Left kidney (tissue), 8 donors: ENCODE data around the gene ZDHHC19. TPM values are rescaled to one million over a fixed set of nuclear protein-coding genes. Genes with fewer than 3 reads are reported as not detected.
"Not testable (repeated sequence)": the region's sequence is repeated elsewhere in the genome, so short reads cannot be mapped to it uniquely, and the experiment has no call there.

Source experiments
- DNase-seq: peaks from one replicate; pipeline ENCODE4 v3.0.0-alpha.2; 2013
- long read RNA-seq, 8 donors: transcript quantifications; one replicate each; lab custom pipeline, GENCODE V29; 2026
- polyA plus RNA-seq: library from polyadenylated mRNA; unstranded; fragments of 120-200 nt; gene quantifications from one replicate; pipeline ENCODE4 v1.2.1, GENCODE V29; 2013; ENCODE audit not compliant: insufficient read length

Gene ZDHHC19
- polyA plus RNA-seq = not detected
- long read RNA-seq, donor 1 = 0 reads
- long read RNA-seq, donor 2 = 0 reads
- long read RNA-seq, donor 3 = 0 reads
- long read RNA-seq, donor 4 = 0 reads
- long read RNA-seq, donor 5 = 0 reads
- long read RNA-seq, donor 6 = 0 reads
- long read RNA-seq, donor 7 = 0 reads
- long read RNA-seq, donor 8 = 0 reads

GRCh38 chr3:196210673-196211556 lies at the start of gene ZDHHC19:
ZDHHC19 (minus strand) TSS chr3:196211400; CDS start chr3:196211315, 85 bp downstream.
- DNase-seq = no peak

GRCh38 chr3:196260784-196261183 lies 49.6 kb upstream of the ZDHHC19 start:
- no peak for DNase-seq

- DNase-seq = no peak
These were observed 44.6 kb upstream of the ZDHHC19 start for GRCh38 chr3:196255776-196256175.

DNA sequence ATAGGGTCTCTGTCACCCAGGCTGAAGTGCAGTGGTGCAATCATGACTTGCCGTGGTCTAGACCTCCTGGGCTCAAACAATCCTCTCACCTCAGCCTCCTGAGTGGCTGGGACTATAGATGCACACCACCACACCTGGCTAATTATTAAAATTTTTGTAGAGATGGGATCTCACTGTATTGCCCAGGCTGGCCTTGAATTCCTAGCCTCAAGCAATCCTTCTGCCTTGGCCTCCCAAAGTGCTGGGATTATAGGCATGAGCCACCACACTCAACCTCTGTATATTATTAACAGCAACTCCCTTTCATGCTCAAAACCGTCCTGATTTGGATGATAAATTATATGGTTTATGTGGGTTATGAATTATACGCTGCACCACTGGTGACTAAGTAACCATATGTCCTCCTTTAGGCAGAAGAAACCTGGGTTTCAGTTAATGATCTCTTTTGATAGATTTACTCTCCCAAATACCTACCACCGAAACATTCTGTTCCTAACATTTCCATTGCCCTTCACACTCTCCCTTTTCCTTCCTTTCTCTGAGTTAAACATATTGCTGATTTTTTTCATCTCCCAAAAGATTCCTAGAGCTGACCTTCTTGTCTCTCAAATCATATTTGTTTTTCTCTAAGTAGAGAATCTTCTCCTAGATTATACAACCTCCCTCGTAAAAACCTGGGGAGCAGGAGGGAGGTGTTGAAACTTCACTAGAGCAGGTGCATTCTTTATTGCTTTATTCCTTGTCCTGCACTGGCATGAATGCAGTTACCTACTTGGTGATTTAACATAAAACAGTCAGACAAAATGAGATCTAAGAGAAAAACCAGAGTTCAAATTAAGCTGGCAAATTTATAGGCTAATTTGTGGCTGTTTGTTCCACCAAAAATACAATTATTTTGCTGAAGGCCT lies 43.4 kb upstream of the ZDHHC19 start:
- no peak for DNase-seq

DNA sequence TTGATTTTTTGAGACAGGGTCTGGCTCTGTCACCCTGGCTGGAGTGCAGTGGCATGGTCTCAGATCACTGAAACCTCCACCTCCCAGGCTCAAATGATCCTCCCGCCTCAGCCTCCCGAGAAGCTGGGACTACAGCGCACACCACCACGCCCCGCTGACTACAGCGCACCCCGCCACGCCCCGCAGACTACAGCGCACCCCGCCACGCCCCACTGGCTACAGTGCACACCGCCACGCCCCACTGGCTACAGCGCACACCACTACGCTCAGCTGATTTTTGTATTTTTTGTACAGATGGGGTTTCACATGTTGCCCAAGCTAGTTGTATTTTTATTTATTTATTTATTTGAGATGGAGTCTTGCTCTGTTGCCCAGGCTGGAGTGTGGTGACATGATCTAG lies 40.7 kb upstream of the ZDHHC19 start:
- DNase-seq = no peak

- DNase-seq = no peak
These were observed 35.6 kb upstream of the ZDHHC19 start for GRCh38 chr3:196246612-196247308.

DNA sequence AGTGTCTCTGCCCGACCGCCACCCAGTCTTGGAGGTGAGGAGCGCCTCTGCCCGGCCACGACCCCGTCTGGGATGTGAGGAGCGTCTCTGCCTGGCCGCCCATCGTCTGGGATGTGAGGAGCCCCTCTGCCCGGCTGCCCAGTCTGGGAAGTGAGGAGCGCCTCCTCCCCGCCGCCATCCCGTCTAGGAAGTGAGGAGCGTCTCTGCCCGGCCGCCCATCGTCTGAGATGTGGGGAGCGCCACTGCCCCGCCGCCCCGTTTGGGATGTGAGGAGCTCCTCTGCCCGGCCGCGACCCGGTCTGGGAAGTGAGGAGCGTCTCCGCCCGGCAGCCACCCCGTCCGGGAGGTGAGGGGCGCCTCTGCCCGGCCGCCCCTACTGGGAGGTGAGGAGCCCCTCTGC lies 33.0 kb upstream of the ZDHHC19 start:
- DNase-seq = not testable (repeated sequence)

- no peak for DNase-seq
These were observed 30.5 kb upstream of the ZDHHC19 start for GRCh38 chr3:196241704-196242103.

DNA sequence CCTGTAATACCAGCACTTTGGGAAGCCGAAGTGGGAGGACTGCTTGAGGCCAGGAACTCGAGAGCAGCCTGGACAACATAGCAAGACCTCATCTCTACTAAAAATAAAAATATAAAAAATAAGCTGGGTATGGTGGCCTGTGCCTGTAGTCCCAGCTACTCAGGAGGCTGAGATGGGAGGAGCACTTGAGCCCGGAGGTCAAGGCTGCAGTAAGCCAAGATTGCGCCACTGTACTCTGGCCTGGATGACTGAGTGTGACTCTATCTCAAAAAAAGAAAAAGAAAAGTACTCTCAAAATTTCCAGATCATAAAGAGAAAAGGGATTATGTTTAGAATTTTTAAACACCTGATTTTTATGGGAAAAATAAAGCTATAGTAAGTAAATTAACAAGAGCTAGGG lies 29.2 kb upstream of the ZDHHC19 start:
- DNase-seq = no peak

- DNase-seq = no peak
These were observed 27.7 kb upstream of the ZDHHC19 start for GRCh38 chr3:196238612-196239560.

DNA sequence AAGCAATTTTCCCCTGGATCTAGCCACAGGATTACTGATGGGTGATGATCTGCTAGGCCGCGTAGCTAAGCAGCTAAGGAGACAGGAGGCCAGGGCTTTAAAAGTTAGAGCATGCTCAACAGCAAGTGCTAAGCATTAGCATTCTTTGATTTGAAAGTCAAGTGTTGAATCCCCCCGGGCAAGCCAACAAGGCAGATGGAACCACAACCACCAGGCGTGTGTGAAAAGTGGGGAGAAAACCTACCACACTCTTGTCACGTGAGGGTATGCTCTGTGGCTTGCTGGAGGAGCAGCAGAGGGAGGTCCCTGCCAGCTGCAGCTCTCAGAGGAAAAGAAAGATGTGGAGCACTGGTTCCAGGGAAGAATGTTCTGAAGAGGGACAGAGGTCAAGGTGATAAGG lies 26.0 kb upstream of the ZDHHC19 start:
- no peak for DNase-seq

DNA sequence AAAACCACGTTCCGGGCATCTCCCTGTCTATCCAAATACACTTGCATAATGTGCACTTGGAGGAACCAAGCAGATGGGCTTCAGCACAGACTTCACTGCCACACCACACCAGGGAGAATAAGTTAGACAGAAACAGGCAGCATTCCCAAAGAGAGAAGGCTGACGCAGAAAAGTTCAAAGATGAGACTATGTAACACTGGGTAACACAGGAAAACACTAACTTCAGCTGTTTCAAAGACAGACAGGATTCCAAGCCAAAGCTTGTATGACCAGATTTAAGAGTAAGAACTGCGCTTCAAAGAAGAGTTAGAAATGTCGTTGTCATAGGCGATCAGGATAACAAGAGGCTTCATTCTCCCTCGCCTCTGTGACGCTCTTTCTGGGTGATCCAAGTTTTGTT lies 25.0 kb upstream of the ZDHHC19 start:
- no peak for DNase-seq

GRCh38 chr3:196235452-196236122 lies 24.4 kb upstream of the ZDHHC19 start:
- DNase-seq = no peak

DNA sequence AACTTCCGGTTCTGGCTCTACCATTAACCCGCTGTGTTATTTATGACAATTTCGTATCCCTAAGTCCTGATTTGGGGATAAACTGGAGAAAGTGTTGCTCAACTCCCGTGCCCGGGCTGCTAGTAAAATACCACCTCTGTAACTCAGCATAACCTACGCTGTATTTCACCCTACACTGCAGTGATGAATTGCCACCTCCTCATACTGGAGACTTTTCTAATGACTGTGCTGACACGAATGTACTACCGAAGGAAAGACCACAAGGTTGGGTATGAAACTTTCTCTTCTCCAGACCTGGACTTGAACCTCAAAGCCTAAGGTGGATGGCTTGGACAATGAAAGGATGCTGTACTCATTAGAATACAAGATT lies 21.7 kb upstream of the ZDHHC19 start:
- DNase-seq = no peak

DNA sequence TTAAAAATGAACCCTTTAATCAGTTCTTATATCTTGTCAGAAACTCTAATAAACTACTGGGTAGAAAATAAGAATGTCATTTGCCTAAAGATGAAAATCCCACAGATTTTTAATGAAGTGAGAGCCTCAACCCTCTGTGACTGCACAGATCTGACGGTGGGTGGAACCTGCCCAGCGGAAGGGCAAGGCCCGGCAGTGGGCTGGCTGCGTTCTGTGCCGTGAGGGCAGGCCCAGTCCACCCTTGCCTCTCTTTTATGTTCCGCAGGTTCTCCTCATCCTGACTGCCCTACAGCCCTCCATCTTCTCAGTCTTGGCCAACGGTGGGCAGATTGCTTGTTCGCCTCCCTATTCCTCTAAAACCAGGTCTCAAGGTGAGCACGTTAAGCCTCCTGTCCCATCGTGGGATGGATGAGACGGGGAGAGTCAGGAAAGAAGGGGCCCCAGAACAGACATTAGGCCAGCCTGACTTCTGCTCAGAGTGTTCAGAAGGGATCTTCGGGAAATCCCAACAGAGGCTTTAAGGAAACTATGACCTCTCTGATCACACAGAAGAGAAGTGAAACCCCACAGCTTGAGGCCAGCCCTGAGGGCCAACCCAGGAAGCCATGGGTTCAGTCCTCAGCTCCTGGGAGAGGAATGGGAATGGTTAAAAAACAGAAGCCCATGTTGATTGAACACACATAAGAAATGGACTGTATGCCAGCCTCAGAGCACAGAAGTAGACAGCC lies 21.1 kb upstream of the ZDHHC19 start:
- no peak for DNase-seq

GRCh38 chr3:196227629-196228493 lies 16.7 kb upstream of the ZDHHC19 start:
- no peak for DNase-seq

- no peak for DNase-seq
These were observed 15.9 kb upstream of the ZDHHC19 start for GRCh38 chr3:196227121-196227561.

GRCh38 chr3:196225763-196226364 lies 14.7 kb upstream of the ZDHHC19 start:
- no peak for DNase-seq
